ENCODE results near the gene MYH6.

MYH6 gene

GRCh38 chr14:23377198-23377550, 30.9 kb downstream of the MYH6 start:
- no peak for DNase-seq (ENCODE audit: low read depth)
- no peak overlapping the region for H3K4me3 ChIP-seq (ENCODE audit: control insufficient read depth, low read depth, low read length)
- TF ChIP-seq CTCF (conservative IDR thresholded peaks at IDR 0.05; ENCODE audit: control insufficient read depth, insufficient read depth, low read depth, low read length), result no peak

- DNase-seq (ENCODE audit: low read depth), result no peak
- H3K4me3 ChIP-seq (ENCODE audit: control insufficient read depth, low read depth, low read length), result no peak within 1 kb of the TSS
- TF ChIP-seq CTCF (conservative IDR thresholded peaks at IDR 0.05; ENCODE audit: control insufficient read depth, insufficient read depth, low read depth, low read length), result no peak
Measured at GRCh38 chr14:23376482-23377197, 31.4 kb downstream of the MYH6 start, which contains the start of gene CMTM5. Gene CMTM5, plus strand, starts transcription at chr14:23377046. Its CDS starts 206 bp downstream, at chr14:23377252.

GRCh38 chr14:23375527-23376251, 32.4 kb downstream of the MYH6 start:
- no peak overlapping the region for H3K4me3 ChIP-seq (ENCODE audit: control insufficient read depth, low read depth, low read length)
- DNase-seq (ENCODE audit: low read depth), result no peak
- TF ChIP-seq CTCF (conservative IDR thresholded peaks at IDR 0.05; ENCODE audit: control insufficient read depth, insufficient read depth, low read depth, low read length), result no peak

- DNase-seq (ENCODE audit: low read depth), result no peak
- H3K4me3 ChIP-seq (ENCODE audit: control insufficient read depth, low read depth, low read length), result no peak overlapping the region
- TF ChIP-seq CTCF (conservative IDR thresholded peaks at IDR 0.05; ENCODE audit: control insufficient read depth, insufficient read depth, low read depth, low read length), result no peak
Measured at GRCh38 chr14:23373041-23373440, 35.0 kb downstream of the MYH6 start.

- no peak for DNase-seq (ENCODE audit: low read depth)
- no peak for TF ChIP-seq CTCF (conservative IDR thresholded peaks at IDR 0.05; ENCODE audit: control insufficient read depth, insufficient read depth, low read depth, low read length)
- no peak within 1 kb of the TSS for H3K4me3 ChIP-seq (ENCODE audit: control insufficient read depth, low read depth, low read length)
Measured at GRCh38 chr14:23372509-23372908, 35.6 kb downstream of the MYH6 start, which contains the start of gene IL25. Gene IL25, plus strand, starts transcription at chr14:23372809.

GRCh38 chr14:23371865-23372264, 36.2 kb downstream of the MYH6 start:
- TF ChIP-seq CTCF (conservative IDR thresholded peaks at IDR 0.05; ENCODE audit: control insufficient read depth, insufficient read depth, low read depth, low read length), result no peak
- DNase-seq (ENCODE audit: low read depth), result no peak
- no peak overlapping the region for H3K4me3 ChIP-seq (ENCODE audit: control insufficient read depth, low read depth, low read length)

Data from fibroblast of mammary gland (primary cell).